COLO829 (cell line): Measurements from ENCODE around the gene MAD2L2.

Source experiments
- DNase-seq: peaks from one replicate; pipeline ENCODE4 v3.0.0; 2012; ENCODE audit warnings: low spot score

Gene MAD2L2

DNA sequence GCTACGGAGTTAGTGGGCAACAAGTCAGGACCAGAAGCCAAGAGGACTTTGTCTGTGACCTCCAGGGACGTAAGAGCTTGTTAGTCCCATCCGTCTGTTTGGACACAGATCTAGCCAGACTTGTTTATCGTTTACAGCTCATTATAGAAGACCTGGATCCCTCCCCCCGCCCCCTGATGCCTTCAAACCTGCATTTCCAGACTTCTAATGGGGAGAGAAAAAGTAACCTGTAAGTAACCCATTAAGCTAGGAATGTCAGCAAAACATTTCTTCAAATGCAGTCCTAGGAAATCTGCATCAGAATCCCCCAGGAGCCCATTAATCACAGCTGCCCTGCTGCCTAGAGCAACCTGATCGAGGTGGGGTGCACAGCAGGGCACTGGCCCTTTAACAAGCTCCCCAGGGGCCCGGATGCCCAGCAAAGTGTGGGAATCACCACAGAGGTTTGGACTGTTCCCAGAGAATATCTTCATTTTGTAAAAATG, 1.4 kb upstream of the MAD2L2 start:
- no peak for DNase-seq

DNA sequence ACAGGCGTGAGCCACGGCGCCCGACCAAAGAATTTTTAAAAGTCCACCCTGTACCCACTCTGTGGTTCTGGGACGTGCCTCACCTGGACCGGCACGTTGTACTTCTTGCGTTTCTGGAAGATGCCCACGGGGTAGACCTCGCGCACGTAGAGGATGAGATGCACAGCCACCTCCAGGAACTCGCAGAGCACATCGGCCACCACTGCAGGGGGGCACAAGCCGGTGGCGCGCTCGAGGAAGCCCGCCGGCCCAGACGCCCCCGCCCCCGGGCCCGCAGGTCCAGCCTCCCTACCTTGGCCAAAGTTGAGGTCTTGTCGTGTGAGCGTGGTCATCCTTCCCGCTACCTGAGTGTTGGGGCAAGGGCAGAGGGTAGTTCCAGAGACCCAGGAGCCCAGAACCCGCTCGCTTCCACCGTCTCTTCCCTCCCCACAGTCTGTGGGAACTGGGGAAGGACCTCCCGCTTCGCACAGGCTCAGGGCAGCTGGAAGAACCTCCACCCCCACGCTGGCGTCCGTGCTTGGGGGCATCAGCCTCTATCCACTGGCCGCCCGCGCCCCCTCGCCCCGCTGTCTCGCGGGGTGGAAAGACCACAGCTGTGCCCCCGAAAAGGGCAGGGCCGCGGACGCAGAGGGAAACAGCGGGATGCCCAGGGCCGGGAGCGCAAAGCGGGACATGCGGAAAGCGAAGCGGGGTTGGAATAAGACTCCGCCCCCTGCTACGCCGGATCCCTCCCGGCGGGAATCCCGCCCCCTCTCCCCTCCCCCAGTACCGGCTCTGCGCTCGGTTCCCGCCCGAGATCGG, 478 bp downstream of the MAD2L2 start:
- no peak for DNase-seq

DNA sequence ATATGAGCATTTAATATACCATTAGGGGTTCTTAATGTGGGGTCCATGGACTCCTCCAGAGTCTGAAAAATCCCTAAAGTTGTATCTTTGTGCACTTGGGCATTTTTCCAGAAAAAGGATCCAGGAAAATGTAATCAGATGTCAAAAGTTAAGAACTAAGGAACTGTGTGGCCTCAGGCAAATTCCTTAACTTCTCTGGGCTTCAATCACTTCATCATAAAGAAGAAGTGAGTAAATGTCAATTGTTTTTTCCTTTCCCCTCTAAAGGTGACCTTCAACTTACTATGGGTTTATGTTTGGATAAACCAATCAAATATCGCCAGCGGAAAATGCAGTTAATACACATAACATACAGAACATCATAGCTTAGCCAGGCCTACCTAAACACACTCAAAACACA, 2.5 kb downstream of the MAD2L2 start:
- DNase-seq: no peak

- no peak for DNase-seq
These were observed 4.4 kb downstream of the MAD2L2 start for GRCh38 chr1:11676386-11677103.

DNA sequence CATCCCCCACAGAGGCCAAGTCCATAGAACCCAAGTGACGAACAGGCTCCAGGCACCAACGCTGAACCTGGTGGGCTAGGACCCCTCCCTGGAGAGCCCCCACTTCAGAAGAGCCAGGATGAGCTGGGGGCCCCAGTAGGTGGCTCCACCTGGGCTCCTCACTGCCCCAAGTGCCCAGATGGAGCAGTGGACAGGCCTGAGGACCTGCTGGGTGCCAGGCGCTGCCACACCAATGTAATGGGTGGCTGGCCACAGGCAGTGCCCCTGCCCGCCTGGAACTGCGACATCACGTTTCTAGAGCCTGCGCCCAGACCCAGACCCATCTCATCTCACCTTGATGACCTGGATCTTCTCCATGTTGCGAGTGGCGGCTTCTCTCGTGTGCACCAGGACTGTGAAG, 5.6 kb downstream of the MAD2L2 start:
- DNase-seq: no peak

DNA sequence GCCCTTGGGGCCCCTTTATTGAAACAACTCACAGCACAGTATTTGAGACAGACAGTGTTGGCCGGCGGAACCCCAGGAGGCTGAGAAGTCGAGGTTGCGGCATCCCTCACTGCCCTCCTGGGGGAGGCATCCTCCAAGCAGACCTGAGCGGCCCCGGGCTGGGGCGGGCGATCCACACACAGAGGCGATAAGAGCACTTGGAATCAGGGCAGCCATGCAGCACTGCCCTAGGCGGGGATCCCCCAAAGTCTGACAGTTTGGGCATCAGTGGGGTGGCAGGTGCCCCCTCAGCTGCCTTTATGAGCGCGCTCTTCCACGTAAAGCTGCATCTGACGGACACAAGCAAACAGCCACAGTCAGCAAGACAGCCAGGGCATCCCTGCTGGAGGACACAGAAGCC, 6.5 kb downstream of the MAD2L2 start:
- DNase-seq: no peak

GRCh38 chr1:11673089-11673769, 7.7 kb downstream of the MAD2L2 start:
- no peak for DNase-seq

- DNase-seq: no peak
These were observed 9.2 kb downstream of the MAD2L2 start for GRCh38 chr1:11671544-11672286.

GRCh38 chr1:11671205-11671543, 9.8 kb downstream of the MAD2L2 start:
- DNase-seq: no peak

GRCh38 chr1:11670747-11671146, 10.2 kb downstream of the MAD2L2 start:
- no peak for DNase-seq

GRCh38 chr1:11668516-11668915, 12.4 kb downstream of the MAD2L2 start:
- no peak for DNase-seq

- no peak for DNase-seq
These were observed 16.4 kb downstream of the MAD2L2 start for GRCh38 chr1:11664336-11665065.

DNA sequence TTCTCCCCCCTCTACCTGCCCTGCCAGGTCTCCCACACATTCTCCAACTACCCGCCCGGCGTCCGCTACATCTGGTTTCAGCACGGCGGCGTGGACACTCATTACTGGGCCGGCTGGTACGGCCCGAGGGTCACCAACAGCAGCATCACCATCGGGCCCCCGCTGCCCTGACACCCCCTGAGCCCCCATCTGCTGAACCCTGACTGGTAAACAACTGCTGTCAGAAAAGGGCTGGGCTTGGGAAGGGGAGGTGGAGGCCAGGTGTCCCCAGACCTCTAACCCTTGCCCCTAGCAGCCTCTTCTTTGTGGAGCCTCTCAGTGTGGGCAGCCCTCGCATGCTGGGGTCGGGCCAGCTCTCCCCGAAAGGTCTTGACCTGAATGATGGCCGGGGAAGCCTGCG, 19.8 kb downstream of the MAD2L2 start:
- no peak for DNase-seq

DNA sequence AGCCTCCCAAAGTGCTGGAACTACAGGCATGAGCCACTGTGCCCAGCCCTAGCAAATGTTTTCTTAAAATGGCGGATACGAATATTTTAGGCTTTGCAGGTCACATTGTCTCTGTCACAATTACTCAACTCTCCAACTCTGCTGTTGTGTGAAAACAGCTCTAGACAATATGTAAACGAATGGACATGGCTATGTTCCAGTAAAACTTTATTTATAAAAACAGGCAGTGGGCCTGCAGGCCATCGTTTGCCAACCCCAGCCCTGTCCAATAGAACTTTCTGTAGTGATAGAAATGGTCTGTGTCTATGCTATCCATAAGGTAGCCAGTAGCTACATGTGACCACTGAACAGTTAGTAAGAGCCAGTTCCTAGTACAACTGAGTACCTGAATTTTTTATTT, 21.2 kb downstream of the MAD2L2 start:
- DNase-seq: no peak

- no peak for DNase-seq
These were observed 22.4 kb downstream of the MAD2L2 start for GRCh38 chr1:11658542-11658941.

- DNase-seq: no peak
These were observed 23.3 kb downstream of the MAD2L2 start for GRCh38 chr1:11657654-11658053.

DNA sequence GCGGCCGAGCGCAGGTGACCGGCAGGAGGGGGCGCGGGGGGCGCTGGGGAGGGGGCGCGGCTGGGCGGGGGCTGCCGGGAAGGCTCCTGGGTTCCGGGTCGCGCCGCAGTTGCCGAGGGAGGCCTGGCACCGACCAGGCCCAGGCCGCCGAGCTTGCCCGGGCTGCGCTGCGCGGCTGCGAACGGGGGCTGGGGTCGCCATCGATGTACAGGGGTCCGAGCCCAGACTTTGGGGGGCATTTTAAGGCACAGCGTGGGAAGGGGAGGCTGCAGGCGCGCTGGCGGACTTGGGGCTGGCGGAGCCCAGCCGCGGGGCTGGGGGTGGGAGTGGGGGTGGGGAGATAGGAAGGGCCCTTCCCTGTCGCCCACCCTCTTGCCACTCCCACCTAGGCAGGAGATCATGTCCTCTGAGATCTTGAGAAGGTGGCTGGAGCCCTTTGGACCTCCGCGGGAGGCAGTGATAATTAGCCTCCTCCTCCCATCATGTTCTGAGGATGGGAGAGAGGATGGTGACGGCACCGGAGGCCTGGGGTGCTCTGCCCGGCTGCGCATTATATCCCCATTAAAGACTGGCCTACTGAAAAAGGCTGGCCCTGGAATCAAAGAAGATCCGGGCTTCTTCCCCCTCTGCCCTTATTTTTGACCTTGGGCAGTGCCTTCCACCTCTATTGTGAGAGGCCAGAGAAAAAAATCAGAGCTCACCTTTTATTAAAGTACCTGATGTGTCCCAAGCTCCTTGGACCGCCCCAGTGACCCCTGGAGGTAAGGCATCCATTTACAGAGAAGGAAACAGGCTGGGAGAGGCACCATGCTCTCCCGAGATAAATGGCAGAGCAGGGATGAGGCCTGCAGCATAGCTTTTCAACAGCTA, 25.8 kb downstream of the MAD2L2 start:
- no peak for DNase-seq

DNA sequence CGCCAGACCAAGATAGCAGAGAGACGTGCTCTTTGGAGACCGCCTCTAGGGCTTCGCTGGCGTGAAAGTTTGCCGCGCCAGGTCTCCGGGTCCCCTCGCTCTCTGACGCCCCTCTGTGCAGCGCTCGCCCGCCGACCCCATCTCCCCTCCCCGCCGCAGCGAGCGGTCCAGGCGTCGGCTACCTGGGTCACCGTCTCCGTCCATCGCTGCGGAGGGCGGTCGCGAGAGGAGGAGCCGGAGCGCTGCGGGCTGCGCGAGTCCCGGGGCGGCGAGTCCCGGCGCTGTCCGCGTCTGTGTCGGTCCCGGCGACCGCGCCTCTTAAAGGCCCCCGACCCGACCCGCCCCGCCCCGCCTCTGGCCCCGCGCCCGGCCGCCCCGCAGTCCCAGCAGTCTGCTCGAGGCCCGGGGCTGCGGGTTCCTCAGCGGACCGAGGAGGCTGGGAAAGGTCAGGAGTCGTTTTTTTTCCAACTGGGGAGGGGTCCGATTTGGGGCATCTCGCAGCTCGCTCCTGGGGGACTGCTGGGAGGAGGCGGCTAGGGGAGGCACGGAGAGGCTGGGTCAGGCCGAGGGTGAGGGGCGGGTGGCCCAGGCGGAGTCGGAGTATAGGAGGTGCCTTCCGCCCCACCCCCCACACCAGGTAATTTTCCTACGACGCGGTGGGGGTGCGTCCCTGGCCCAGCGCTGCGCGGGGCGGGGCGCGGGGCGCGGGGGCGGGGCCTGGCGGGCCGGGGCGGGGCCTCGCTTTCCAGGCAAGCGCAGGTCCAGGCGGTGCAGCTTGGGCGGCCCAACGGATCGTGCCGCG, 26.6 kb downstream of the MAD2L2 start, which contains the start of the genes FBXO2 and FBXO44:
Gene FBXO2 (minus strand): TSS at position 293 of the 802 bp plus-strand sequence. CDS start 89 bp downstream, at position 204.
Gene FBXO44 (plus strand): TSS at position 741 of the 802 bp plus-strand sequence. CDS start 959 bp downstream, outside the sequence.
- DNase-seq: no peak

- DNase-seq: no peak
These were observed 27.1 kb downstream of the MAD2L2 start for GRCh38 chr1:11653861-11654136.
